ENCODE data around the gene CEP128.

- TF ChIP-seq CTCF (conservative IDR thresholded peaks at IDR 0.05; ENCODE audit: low read depth in 2 of 2) = no peak
- no peak for TF ChIP-seq REST (IDR thresholded peaks at IDR 0.05; ENCODE audit: unreplicated experiment)
- TF ChIP-seq CREB1 (CRISPR knock-in tag; IDR thresholded peaks at IDR 0.05; ENCODE audit: low read depth) = no peak
- TF ChIP-seq EZH2 (IDR thresholded peaks at IDR 0.05; ENCODE audit: low read depth, unreplicated experiment) = no peak
- TF ChIP-seq NANOG (IDR thresholded peaks at IDR 0.05; ENCODE audit: borderline replicate concordance) = no peak
- no peak for TF ChIP-seq POLR2AphosphoS5 (IDR thresholded peaks at IDR 0.05; ENCODE audit: low read depth)
Observed at GRCh38 chr14:80698974-80699373, 242.6 kb downstream of the CEP128 start.
